Liver (tissue), 3 donors: ENCODE measurements around the gene CYB561.

Experiments used
- ATF3 ChIP-seq: IDR thresholded peaks from 2 replicates; pipeline ENCODE4 v1.6.1; 2016; ENCODE audit warnings: antibody characterized with exemption
- CTCF ChIP-seq: fragments of 150-350 bp; IDR thresholded peaks from 2 replicates; pipeline ENCODE4 v1.5.1; 2017; ENCODE audit warnings: improper control_type of control experiment, low read depth, low read length; ENCODE audit not compliant: missing input control
- EGR1 ChIP-seq, 2 donors: IDR thresholded peaks; 2 replicates each; pipeline ENCODE4 v1.6.1; 2016 to 2018; ENCODE audit warnings: antibody characterized with exemption in 2 of 2, low read depth in 2 of 2
- FOXA1 ChIP-seq: IDR thresholded peaks from 2 replicates; pipeline ENCODE4 v1.6.1; 2016; ENCODE audit warnings: antibody characterized with exemption
- GABPA ChIP-seq, 2 donors: IDR thresholded peaks in 1 of 2; conservative IDR thresholded peaks in 1 of 2; 2 replicates each; pipeline ENCODE4 v1.6.1; 2016; ENCODE audit warnings: antibody characterized with exemption in 2 of 2, mild to moderate bottlenecking in 1 of 2, moderate library complexity in 1 of 2
- HNF4G ChIP-seq: IDR thresholded peaks from 2 replicates; pipeline ENCODE4 v1.6.1; 2016; ENCODE audit warnings: antibody characterized with exemption
- JUND ChIP-seq, 2 donors: IDR thresholded peaks; 2 replicates each; pipeline ENCODE4 v1.6.1; 2016; ENCODE audit warnings: antibody characterized with exemption in 2 of 2
- MAX ChIP-seq: IDR thresholded peaks from 2 replicates; pipeline ENCODE4 v1.6.1; 2016; ENCODE audit warnings: antibody characterized with exemption
- NR2F2 ChIP-seq: IDR thresholded peaks from 2 replicates; pipeline ENCODE4 v1.6.1; 2016; ENCODE audit warnings: antibody characterized with exemption
- RAD21 ChIP-seq, 2 donors: IDR thresholded peaks; 2 replicates each; pipeline ENCODE4 v1.6.1; 2016; ENCODE audit warnings: antibody characterized with exemption in 2 of 2, mild to moderate bottlenecking in 2 of 2
- RXRA ChIP-seq, 2 donors: IDR thresholded peaks; 2 replicates each; pipeline ENCODE4 v1.6.1; 2017 to 2018; ENCODE audit warnings: antibody characterized with exemption in 2 of 2, mild to moderate bottlenecking in 1 of 2
- SP1 ChIP-seq: IDR thresholded peaks from 2 replicates; pipeline ENCODE4 v1.6.1; 2018; ENCODE audit warnings: antibody characterized with exemption, mild to moderate bottlenecking
- TAF1 ChIP-seq: conservative IDR thresholded peaks from 2 replicates; pipeline ENCODE4 v1.6.1; 2016; ENCODE audit warnings: antibody characterized with exemption, mild to moderate bottlenecking
- donor health status: healthy.
- donor health status: healthy.

GRCh38 chr17:63413128-63413527 lies 33.0 kb downstream of the CYB561 start:
- no peak for TF ChIP-seq CTCF
- TF ChIP-seq FOXA1: no peak
- TF ChIP-seq RAD21 (IDR thresholded peaks at IDR 0.05): no peak
- TF ChIP-seq GABPA (IDR thresholded peaks at IDR 0.05 in 1 of 2, conservative IDR thresholded peaks at IDR 0.05 in 1 of 2): no peak
- TF ChIP-seq SP1: no peak
- TF ChIP-seq JUND (IDR thresholded peaks at IDR 0.05): no peak
- TF ChIP-seq EGR1 (IDR thresholded peaks at IDR 0.05; ENCODE audit: low read depth in 2 of 2): no peak
- no peak for TF ChIP-seq HNF4G
- TF ChIP-seq NR2F2: no peak
- no peak for TF ChIP-seq RXRA (IDR thresholded peaks at IDR 0.05)
- no peak for TF ChIP-seq MAX
- TF ChIP-seq TAF1: no peak
- no peak for TF ChIP-seq ATF3
